ENCODE measurements around the gene DUSP9.

DNA sequence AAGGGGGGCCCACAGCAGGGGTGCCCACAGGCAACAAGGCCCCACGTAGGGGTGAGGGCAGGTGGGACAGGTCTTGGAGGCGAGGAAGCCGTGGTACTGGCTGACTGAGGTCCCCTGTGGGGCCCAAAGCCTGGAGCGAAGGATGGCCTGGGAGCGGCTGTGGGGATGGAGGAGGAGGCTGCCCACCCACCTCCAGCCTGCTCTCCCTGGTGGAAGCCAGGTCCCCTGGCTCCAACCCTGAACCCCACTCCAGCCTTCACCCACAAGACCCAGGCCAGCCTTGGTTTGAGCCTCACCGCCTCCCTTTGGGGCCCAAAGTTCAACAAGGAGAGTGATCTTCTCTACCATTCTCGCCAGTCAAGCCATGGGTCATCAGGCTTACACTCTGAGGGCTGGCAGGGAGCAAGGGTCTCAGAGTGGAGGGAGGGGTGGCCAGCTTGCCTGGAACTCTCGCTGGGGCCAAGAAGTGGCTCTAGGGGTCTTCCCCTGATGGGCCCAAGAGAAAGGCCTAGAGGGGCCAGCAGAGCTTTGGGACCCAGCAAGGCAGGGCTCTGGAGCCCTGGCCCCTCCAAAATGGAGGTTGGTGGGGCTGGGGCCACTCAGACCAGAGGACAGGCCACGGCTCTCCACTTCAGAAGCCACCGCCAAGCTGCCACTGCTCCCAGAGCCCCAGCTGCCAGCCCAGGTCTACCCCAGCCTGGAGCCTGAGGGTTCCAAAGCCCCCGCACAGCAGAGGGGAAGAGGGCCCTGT is 21.6 kb downstream of the DUSP9 start:
- TF ChIP-seq POLR2AphosphoS5 (IDR thresholded peaks at IDR 0.05; ENCODE audit: low read length): no peak
- TF ChIP-seq, protein P1, sequence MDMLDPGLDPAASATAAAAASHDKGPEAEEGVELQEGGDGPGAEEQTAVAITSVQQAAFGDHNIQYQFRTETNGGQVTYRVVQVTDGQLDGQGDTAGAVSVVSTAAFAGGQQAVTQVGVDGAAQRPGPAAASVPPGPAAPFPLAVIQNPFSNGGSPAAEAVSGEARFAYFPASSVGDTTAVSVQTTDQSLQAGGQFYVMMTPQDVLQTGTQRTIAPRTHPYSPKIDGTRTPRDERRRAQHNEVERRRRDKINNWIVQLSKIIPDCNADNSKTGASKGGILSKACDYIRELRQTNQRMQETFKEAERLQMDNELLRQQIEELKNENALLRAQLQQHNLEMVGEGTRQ (IDR thresholded peaks at IDR 0.05; ENCODE audit: borderline replicate concordance, low read depth, low read length): no peak
- TF ChIP-seq LARP7 (IDR thresholded peaks at IDR 0.05): no peak
- TF ChIP-seq POLR2A (IDR thresholded peaks at IDR 0.05; ENCODE audit: low read depth, low read length): no peak
- TF ChIP-seq HCFC1 (IDR thresholded peaks at IDR 0.05; ENCODE audit: low read length): no peak
- TF ChIP-seq STAT1 (conservative IDR thresholded peaks at IDR 0.05): no peak
- TF ChIP-seq, protein P2, sequence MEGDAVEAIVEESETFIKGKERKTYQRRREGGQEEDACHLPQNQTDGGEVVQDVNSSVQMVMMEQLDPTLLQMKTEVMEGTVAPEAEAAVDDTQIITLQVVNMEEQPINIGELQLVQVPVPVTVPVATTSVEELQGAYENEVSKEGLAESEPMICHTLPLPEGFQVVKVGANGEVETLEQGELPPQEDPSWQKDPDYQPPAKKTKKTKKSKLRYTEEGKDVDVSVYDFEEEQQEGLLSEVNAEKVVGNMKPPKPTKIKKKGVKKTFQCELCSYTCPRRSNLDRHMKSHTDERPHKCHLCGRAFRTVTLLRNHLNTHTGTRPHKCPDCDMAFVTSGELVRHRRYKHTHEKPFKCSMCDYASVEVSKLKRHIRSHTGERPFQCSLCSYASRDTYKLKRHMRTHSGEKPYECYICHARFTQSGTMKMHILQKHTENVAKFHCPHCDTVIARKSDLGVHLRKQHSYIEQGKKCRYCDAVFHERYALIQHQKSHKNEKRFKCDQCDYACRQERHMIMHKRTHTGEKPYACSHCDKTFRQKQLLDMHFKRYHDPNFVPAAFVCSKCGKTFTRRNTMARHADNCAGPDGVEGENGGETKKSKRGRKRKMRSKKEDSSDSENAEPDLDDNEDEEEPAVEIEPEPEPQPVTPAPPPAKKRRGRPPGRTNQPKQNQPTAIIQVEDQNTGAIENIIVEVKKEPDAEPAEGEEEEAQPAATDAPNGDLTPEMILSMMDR (IDR thresholded peaks at IDR 0.05 in 2 of 3, conservative IDR thresholded peaks at IDR 0.05 in 1 of 3; ENCODE audit: control insufficient read depth in 2 of 3, extremely low read depth in 1 of 3, insufficient read depth in 1 of 3, low read depth in 3 of 3, low read length in 3 of 3): no peak
- TF ChIP-seq TCF3 (IDR thresholded peaks at IDR 0.05; ENCODE audit: borderline replicate concordance, insufficient read depth, low read depth, low read length): no peak
- no peak for TF ChIP-seq ZBED1 (IDR thresholded peaks at IDR 0.05; ENCODE audit: borderline replicate concordance)
- no peak for TF ChIP-seq JUND (IDR thresholded peaks at IDR 0.05; ENCODE audit: low read depth, low read length)
- TF ChIP-seq ZNF274 (IDR thresholded peaks at IDR 0.05; ENCODE audit: insufficient read depth, insufficient read length): no peak
- no peak for TF ChIP-seq NFIC (IDR thresholded peaks at IDR 0.05; ENCODE audit: low read depth, low read length)

Measured in GM12878 (cell line).